Loucy (cell line): Measurements from ENCODE around the gene MICAL3.

Experiments used
- CTCF ChIP-seq: fragments of 200-600 bp; sonication (generic); conservative IDR thresholded peaks from 2 replicates; pipeline ENCODE4 v1.5.1; 2014; ENCODE audit warnings: mild to moderate bottlenecking, antibody characterized with exemption, low read length
- EZH2phosphoT487 ChIP-seq: fragments of 200-600 bp; IDR thresholded peaks from 2 replicates; pipeline ENCODE4 v1.6.1; 2018; ENCODE audit warnings: antibody characterized with exemption, mild to moderate bottlenecking, moderate library complexity, borderline replicate concordance

GRCh38 chr22:17815703-17816254 is 208.6 kb downstream of the MICAL3 start:
- TF ChIP-seq CTCF (no peak), EZH2phosphoT487 (no peak)
